GM23338 (cell line): ENCODE data around the gene BRI3. TPM values are rescaled to one million over a fixed set of nuclear protein-coding genes. Genes with fewer than 3 reads are reported as not detected.

Experiments
- ATAC-seq: fragments of 200-7000 bp; cut with Tn5 transposase; 3 replicates; pipeline ENCODE4 v1.9.1; 2020
- DNase-seq: peaks from one replicate; pipeline ENCODE4 v3.0.0-alpha.2; 2015; ENCODE audit warnings: low spot score
- H2AFZ ChIP-seq: fragments of 200-600 bp; sonication (generic); 2 replicates; pipeline ENCODE4 v1.8.0; 2016; ENCODE audit warnings: antibody characterized with exemption, mild to moderate bottlenecking, moderate library complexity
- H3F3A ChIP-seq: fragments of 200-600 bp; sonication (generic); replicated peaks from 2 replicates; pipeline ENCODE4 v1.8.0; 2017; ENCODE audit warnings: antibody characterized with exemption, mixed run types, low read depth
- H3K27ac ChIP-seq: fragments of 200-600 bp; sonication (generic); 2 replicates; pipeline ENCODE4 v1.6.1; 2016; ENCODE audit warnings: low read depth
- H3K27me3 ChIP-seq: fragments of 200-600 bp; sonication (generic); 2 replicates; pipeline ENCODE4 v1.8.0; 2016; ENCODE audit warnings: mild to moderate bottlenecking, mixed run types, moderate library complexity; ENCODE audit not compliant: insufficient read depth
- H3K36me3 ChIP-seq: fragments of 200-600 bp; sonication (generic); 2 replicates; pipeline ENCODE4 v1.8.0; 2016; ENCODE audit warnings: mild to moderate bottlenecking; ENCODE audit not compliant: insufficient read depth
- H3K4me1 ChIP-seq: fragments of 200-600 bp; sonication (generic); 2 replicates; pipeline ENCODE4 v1.8.0; 2016; ENCODE audit warnings: mild to moderate bottlenecking, moderate library complexity; ENCODE audit not compliant: insufficient read depth
- H3K4me2 ChIP-seq: fragments of 200-600 bp; sonication (generic); 2 replicates; pipeline ENCODE4 v1.7.1; 2017; ENCODE audit warnings: mixed run types
- H3K4me3 ChIP-seq: fragments of 200-600 bp; sonication (generic); 2 replicates; pipeline ENCODE4 v1.6.1; 2016; ENCODE audit warnings: mixed run types
- H3K79me2 ChIP-seq: fragments of 200-600 bp; sonication (generic); replicated peaks from 2 replicates; pipeline ENCODE4 v1.8.0; 2017; ENCODE audit warnings: mild to moderate bottlenecking; ENCODE audit not compliant: insufficient read depth
- H3K9me2 ChIP-seq: fragments of 200-600 bp; sonication (generic); 2 replicates; pipeline ENCODE4 v1.8.0; 2017; ENCODE audit not compliant: insufficient read depth
- H4K20me1 ChIP-seq: fragments of 200-600 bp; sonication (generic); replicated peaks from 2 replicates; pipeline ENCODE4 v1.8.0; 2017; ENCODE audit warnings: mild to moderate bottlenecking; ENCODE audit not compliant: insufficient read depth
- H3K27ac Mint-ChIP-seq: 2 replicates; pipeline ENCODE4 v1.8.0; 2020; ENCODE audit warnings: inconsistent platforms, mild to moderate bottlenecking, moderate library complexity, mixed read lengths
- H3K27me3 Mint-ChIP-seq: 3 replicates; pipeline ENCODE4 v1.8.0; 2022; ENCODE audit warnings: low read depth, mild to moderate bottlenecking, moderate library complexity, mixed read lengths, inconsistent platforms; ENCODE audit not compliant: insufficient read depth, poor library complexity
- H3K36me3 Mint-ChIP-seq: 3 replicates; pipeline ENCODE4 v1.8.0; 2021; ENCODE audit warnings: low read depth, mild to moderate bottlenecking, inconsistent platforms, moderate library complexity, mixed read lengths
- H3K4me1 Mint-ChIP-seq: 3 replicates; pipeline ENCODE4 v1.8.0; 2020; ENCODE audit warnings: mild to moderate bottlenecking, inconsistent platforms, mixed read lengths
- H3K4me3 Mint-ChIP-seq: 3 replicates; pipeline ENCODE4 v1.8.0; 2021; ENCODE audit warnings: moderate library complexity, mild to moderate bottlenecking, inconsistent platforms, mixed read lengths
- H3K9me3 Mint-ChIP-seq: 3 replicates; pipeline ENCODE4 v1.8.0; 2020; ENCODE audit warnings: moderate library complexity, mild to moderate bottlenecking, inconsistent platforms, mixed read lengths
- CREB1 ChIP-seq: fragments of 250-450 bp; sonication (Bioruptor Pico); IDR thresholded peaks from 2 replicates; pipeline ENCODE4 v1.5.0; 2020; ENCODE audit warnings: low read depth, mild to moderate bottlenecking, moderate library complexity
- CTCF ChIP-seq, 2 experiments: fragments of 200-600 bp in 1 of 2; sonication (generic) in 1 of 2; conservative IDR thresholded peaks; 2 replicates each; pipeline versions ENCODE4 v1.5.1 to v1.6.1; 2016 to 2017; ENCODE audit warnings: antibody characterized with exemption in 2 of 2, low read depth in 2 of 2, mild to moderate bottlenecking in 2 of 2, moderate library complexity in 1 of 2
- ETS1 ChIP-seq: IDR thresholded peaks from 2 replicates; pipeline ENCODE4 v1.6.1; 2016; ENCODE audit warnings: antibody characterized with exemption
- EZH2 ChIP-seq: fragments of 200-600 bp; sonication (generic); IDR thresholded peaks from one replicate; pipeline ENCODE4 v1.8.0; 2017; ENCODE audit warnings: antibody characterized with exemption, mild to moderate bottlenecking, low read depth; ENCODE audit not compliant: unreplicated experiment
- EZH2phosphoT487 ChIP-seq: fragments of 200-600 bp; sonication (generic); IDR thresholded peaks from one replicate; pipeline ENCODE4 v1.8.1; 2018; ENCODE audit warnings: antibody characterized with exemption; ENCODE audit not compliant: unreplicated experiment
- JUNB ChIP-seq: IDR thresholded peaks from one replicate; pipeline ENCODE4 v1.6.1; 2016; ENCODE audit warnings: antibody characterized with exemption; ENCODE audit not compliant: unreplicated experiment
- NANOG ChIP-seq: IDR thresholded peaks from 2 replicates; pipeline ENCODE4 v1.6.1; 2016; ENCODE audit warnings: antibody characterized with exemption, borderline replicate concordance
- POLR2AphosphoS5 ChIP-seq: IDR thresholded peaks from 2 replicates; pipeline ENCODE4 v1.6.1; 2016; ENCODE audit warnings: antibody characterized with exemption, low read depth
- REST ChIP-seq: IDR thresholded peaks from one replicate; pipeline ENCODE4 v1.6.1; 2018; ENCODE audit warnings: antibody characterized with exemption; ENCODE audit not compliant: unreplicated experiment
- STAT1 ChIP-seq: IDR thresholded peaks from one replicate; pipeline ENCODE4 v1.6.1; 2016; ENCODE audit warnings: antibody characterized with exemption; ENCODE audit not compliant: unreplicated experiment
- ZNF114 ChIP-seq: fragments of 250-450 bp; sonication (Bioruptor Pico); IDR thresholded peaks from 2 replicates; pipeline ENCODE4 v1.5.0; 2020; ENCODE audit warnings: mild to moderate bottlenecking, moderate library complexity
- ZNF331 ChIP-seq: fragments of 250-450 bp; sonication (Bioruptor Pico); IDR thresholded peaks from 2 replicates; pipeline ENCODE4 v1.5.0; 2020; ENCODE audit warnings: low read depth, mild to moderate bottlenecking, moderate library complexity
- ZNF462 ChIP-seq: fragments of 250-450 bp; sonication (Bioruptor Pico); IDR thresholded peaks from 2 replicates; pipeline ENCODE4 v1.5.0; 2020; ENCODE audit warnings: mild to moderate bottlenecking, moderate library complexity
- polyA plus RNA-seq: library from polyadenylated mRNA; unstranded; fragments of >200 nt; fragmentation: Nextera tagmentation; extraction: Ambion mirVana; gene quantifications from 2 replicates; pipeline ENCODE4 v1.2.1, GENCODE V29; 2016
- total RNA-seq: library from RNA; depleted of rRNA; stranded (reverse); fragments of >200 nt; shearing (Covaris generic); gene quantifications from 2 replicates; pipeline ENCODE4 v1.2.3, GENCODE V29; 2014

BRI3 gene
- total and polyA plus RNA-seq, 2 experiments from 2014 or later, result 21.7 to 66.1 TPM

GRCh38 chr7:98329791-98330373, 48.4 kb downstream of the BRI3 start:
- Mint-ChIP-seq H3K36me3 (peaks cover 25% of the 10 kb centered on the region), H3K4me1 (peaks cover 13% of the 10 kb centered on the region), H3K9me3 (peaks cover 2% of the 10 kb centered on the region; the same call in 2 of the 3 replicates), H3K27me3 (peaks cover 6% of the 10 kb centered on the region), H3K4me3 (no peak overlapping the region), H3K27ac (peak overlapping the region; percentile 43; the same call in 1 of the 2 replicates)
- H3F3A ChIP-seq, result no peaks in the 10 kb centered on the region
- TF ChIP-seq ZNF114 (CRISPR knock-in tag) (no peak), POLR2AphosphoS5 (no peak), NANOG (no peak), EZH2phosphoT487 (no peak), CTCF (conservative IDR thresholded peaks at IDR 0.05; ENCODE audit: low read depth in 2 of 2) (no peak), STAT1 (no peak), REST (no peak), ZNF462 (CRISPR knock-in tag) (no peak), ZNF331 (CRISPR knock-in tag) (no peak), CREB1 (CRISPR knock-in tag) (no peak), ETS1 (no peak), EZH2 (no peak), JUNB (no peak)
- H3K27me3 ChIP-seq, result no peaks in the 10 kb centered on the region
- H3K36me3 ChIP-seq, result no peaks in the 10 kb centered on the region
- H3K27ac ChIP-seq, result peak overlapping the region; percentile 28
- ATAC-seq (no peak), DNase-seq (no peak)
- H4K20me1 ChIP-seq, result peaks cover 13% of the 10 kb centered on the region; the same call in 1 of the 2 replicates
- peaks cover 3% of the 10 kb centered on the region for H3K4me1 ChIP-seq
- peaks cover 42% of the 10 kb centered on the region for H3K79me2 ChIP-seq
- no peak overlapping the region for H3K4me3 ChIP-seq
- H3K4me2 ChIP-seq, result no peak overlapping the region
- no peak overlapping the region for H2AFZ ChIP-seq
- H3K9me2 ChIP-seq, result no peaks in the 10 kb centered on the region
